ENCODE results near the gene CCDC80. TPM values are rescaled to one million over a fixed set of nuclear protein-coding genes. Genes with fewer than 3 reads are reported as not detected.

The CCDC80 gene
- total RNA-seq, 3 donors from 2014 or later, result 5.9 to 58.7 (median 53.2) TPM

DNA sequence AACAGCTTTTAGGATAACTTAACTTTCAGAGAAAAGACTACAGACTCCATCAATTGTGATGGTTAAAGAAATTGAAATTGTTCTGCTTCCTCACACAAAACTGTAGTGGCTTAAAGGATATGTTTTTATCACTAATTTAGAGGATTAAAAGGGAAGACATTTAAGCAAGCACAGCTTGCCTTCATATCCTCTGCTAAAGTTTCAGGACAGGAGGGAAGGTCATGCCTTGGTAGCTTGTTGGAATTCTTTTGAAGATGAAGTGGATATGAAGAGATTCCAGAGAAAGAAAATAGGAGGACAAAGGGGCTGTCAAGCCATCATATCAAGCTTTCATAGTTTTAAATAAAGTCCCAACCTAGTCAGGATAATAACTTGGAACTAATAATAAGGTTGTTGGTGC is 33.1 kb downstream of the CCDC80 start:
- H3K9me3 ChIP-seq, result no peaks in the 10 kb centered on the region
- H3K36me3 ChIP-seq (ENCODE audit: low read depth), result no peaks in the 10 kb centered on the region
- no peak for DNase-seq
- H3K4me1 ChIP-seq (ENCODE audit: low read depth), result no peaks in the 10 kb centered on the region
- intact Hi-C loops (cut with DNase I, micrococcal nuclease), result no loop called here
- TF ChIP-seq, protein P1, sequence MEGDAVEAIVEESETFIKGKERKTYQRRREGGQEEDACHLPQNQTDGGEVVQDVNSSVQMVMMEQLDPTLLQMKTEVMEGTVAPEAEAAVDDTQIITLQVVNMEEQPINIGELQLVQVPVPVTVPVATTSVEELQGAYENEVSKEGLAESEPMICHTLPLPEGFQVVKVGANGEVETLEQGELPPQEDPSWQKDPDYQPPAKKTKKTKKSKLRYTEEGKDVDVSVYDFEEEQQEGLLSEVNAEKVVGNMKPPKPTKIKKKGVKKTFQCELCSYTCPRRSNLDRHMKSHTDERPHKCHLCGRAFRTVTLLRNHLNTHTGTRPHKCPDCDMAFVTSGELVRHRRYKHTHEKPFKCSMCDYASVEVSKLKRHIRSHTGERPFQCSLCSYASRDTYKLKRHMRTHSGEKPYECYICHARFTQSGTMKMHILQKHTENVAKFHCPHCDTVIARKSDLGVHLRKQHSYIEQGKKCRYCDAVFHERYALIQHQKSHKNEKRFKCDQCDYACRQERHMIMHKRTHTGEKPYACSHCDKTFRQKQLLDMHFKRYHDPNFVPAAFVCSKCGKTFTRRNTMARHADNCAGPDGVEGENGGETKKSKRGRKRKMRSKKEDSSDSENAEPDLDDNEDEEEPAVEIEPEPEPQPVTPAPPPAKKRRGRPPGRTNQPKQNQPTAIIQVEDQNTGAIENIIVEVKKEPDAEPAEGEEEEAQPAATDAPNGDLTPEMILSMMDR (IDR thresholded peaks at IDR 0.05), result no peak
- no peak for ATAC-seq
- no peak overlapping the region for H3K4me3 ChIP-seq

DNA sequence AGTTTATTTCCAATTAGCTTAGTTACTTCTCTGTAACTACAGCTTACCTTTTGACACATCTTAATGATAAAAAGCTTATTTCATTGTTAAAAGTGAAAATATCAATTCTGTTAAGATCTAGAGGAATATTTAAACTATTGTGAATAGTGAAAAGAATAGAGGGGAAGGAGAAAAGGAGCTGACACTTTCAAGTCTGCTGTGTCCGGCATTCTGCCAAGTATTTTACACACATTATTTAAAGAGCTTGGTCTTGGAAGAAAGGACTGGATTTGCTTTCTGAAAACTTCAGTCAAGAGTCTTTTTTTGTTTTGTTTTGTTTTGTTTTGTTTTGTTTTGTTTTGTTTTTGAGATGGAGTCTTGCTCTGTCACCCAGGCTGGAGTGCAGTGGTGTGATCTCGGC is 34.8 kb downstream of the CCDC80 start:
- no peaks in the 10 kb centered on the region for H3K36me3 ChIP-seq (ENCODE audit: low read depth)
- TF ChIP-seq, protein P1 (IDR thresholded peaks at IDR 0.05), result no peak
- no peak for ATAC-seq
- DNase-seq, result no peak
- H3K9me3 ChIP-seq, result no peaks in the 10 kb centered on the region
- H3K4me1 ChIP-seq (ENCODE audit: low read depth), result no peaks in the 10 kb centered on the region
- intact Hi-C loops (cut with DNase I, micrococcal nuclease), result no loop called here
- no peak overlapping the region for H3K4me3 ChIP-seq

DNA sequence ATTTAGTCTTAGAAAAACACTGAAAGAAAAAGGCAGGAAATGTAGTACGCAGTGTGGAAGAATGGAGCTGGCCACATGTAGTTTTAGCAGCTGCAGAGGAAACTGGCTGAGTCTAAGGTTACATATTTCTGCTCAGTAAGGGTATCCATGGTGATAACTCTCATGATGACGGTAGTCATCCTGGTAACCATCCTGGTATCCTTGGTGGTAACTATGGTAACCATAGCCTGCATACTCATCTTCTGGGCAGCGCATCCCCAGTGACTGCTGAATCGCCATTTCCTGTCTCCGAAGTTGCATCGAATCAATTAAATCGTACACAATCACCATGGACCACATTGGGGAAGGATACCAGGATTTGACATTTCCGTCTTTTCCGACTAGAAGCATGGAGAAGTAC is 35.7 kb downstream of the CCDC80 start:
- TF ChIP-seq, protein P1 (IDR thresholded peaks at IDR 0.05), result no peak
- no peak for DNase-seq
- no peak for ATAC-seq
- H3K9me3 ChIP-seq, result no peaks in the 10 kb centered on the region
- H3K4me1 ChIP-seq (ENCODE audit: low read depth), result no peaks in the 10 kb centered on the region
- H3K36me3 ChIP-seq (ENCODE audit: low read depth), result no peaks in the 10 kb centered on the region
- H3K4me3 ChIP-seq, result no peak overlapping the region
- intact Hi-C loops (cut with DNase I, micrococcal nuclease), result no loop called here

DNA sequence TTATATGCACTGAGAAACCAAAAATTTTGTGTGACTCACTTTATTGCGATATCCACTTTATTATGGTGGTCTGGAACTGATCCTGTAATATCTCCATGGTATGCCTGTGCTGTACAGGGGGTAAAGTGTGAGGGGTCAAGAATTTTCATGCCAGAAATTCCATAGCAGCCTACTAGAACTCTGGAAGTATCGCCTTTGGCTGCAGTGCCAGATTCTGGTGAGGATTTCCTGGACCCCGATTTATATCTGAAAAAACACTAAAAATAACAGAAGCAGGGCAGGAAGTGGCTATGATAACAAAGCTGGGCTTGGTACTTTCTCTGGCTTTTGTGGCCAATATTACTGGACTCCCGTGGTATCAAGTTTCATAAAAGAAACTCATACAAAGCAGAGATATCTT is 36.4 kb downstream of the CCDC80 start:
- Histone ChIP-seq H3K36me3 (ENCODE audit: low read depth) (no peaks in the 10 kb centered on the region), H3K4me3 (no peak overlapping the region), H3K9me3 (no peaks in the 10 kb centered on the region), H3K4me1 (ENCODE audit: low read depth) (no peaks in the 10 kb centered on the region)
- DNase-seq (no peak), ATAC-seq (no peak)
- intact Hi-C loops (cut with DNase I, micrococcal nuclease), result no loop called here
- TF ChIP-seq, protein P1 (IDR thresholded peaks at IDR 0.05), result no peak

DNA sequence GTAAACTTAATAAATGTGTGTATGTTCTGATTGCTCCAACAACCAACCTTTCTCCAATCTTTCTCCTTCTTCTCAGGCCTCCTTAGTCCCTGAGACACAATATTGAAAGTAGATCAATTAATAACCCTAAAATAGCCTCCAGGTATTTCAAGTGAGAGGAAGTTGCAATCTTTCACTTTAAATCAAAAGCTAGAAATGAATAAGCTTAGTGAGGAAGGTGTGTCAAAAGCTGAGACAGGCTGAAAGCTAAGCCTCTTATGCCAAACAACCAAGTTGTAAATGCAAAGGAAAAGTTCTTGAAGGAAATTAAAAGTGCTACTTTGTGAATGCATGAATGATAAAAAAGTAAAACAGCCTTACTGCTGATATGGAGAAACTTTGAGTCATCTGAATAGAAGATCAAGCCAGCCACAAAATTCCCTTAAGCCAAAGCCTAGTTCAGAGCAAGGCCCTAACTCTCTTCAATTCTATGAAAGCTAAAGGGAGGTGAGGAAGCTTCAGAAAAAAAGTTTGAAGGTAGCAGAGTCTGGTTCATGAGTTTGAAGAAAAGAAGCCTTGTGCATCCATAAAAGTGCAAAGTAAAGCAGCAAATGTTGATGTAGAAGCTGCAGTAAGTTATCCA is 38.6 kb downstream of the CCDC80 start:
- no peaks in the 10 kb centered on the region for H3K36me3 ChIP-seq (ENCODE audit: low read depth)
- H3K4me3 ChIP-seq, result no peak overlapping the region
- DNase-seq, result no peak
- ATAC-seq, result no peak
- no peaks in the 10 kb centered on the region for H3K9me3 ChIP-seq
- intact Hi-C loops (cut with DNase I, micrococcal nuclease), result no loop called here
- TF ChIP-seq, protein P1 (IDR thresholded peaks at IDR 0.05), result no peak
- H3K4me1 ChIP-seq (ENCODE audit: low read depth), result no peaks in the 10 kb centered on the region

DNA sequence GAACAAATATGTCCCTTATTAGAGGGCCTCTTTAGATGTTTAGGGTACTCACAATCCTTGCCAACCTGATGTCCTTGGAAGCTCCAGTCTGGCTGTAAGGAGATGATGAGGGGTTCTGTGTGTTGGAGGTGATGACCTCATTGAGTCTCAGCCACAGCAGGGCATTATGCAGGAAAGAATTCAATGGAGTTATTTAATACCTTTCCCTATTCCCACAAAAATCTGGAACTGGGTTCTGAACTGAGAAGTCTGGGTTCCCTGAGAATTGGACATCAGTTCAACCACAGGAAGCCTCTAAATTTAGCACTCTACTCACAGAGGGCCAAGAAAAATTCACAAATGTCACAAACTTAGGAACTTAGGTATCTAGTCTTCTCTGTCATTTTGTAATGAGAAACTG is 42.2 kb downstream of the CCDC80 start:
- no peak for ATAC-seq
- TF ChIP-seq, protein P1 (IDR thresholded peaks at IDR 0.05), result no peak
- intact Hi-C loops (cut with DNase I, micrococcal nuclease), result no loop called here
- no peaks in the 10 kb centered on the region for H3K9me3 ChIP-seq
- no peak overlapping the region for H3K4me3 ChIP-seq
- H3K36me3 ChIP-seq (ENCODE audit: low read depth), result no peaks in the 10 kb centered on the region
- no peak for DNase-seq
- H3K4me1 ChIP-seq (ENCODE audit: low read depth), result no peaks in the 10 kb centered on the region
